HCT116 (cell line): ENCODE measurements around the gene TRAPPC4. TPM values are rescaled to one million over a fixed set of nuclear protein-coding genes. Genes with fewer than 3 reads are reported as not detected.

ENCODE experiments used
- ATAC-seq: fragments of 200-7000 bp; cut with Tn5 transposase; 2 replicates; pipeline ENCODE4 v1.9.1; 2020; ENCODE audit warnings: mild to moderate bottlenecking, moderate library complexity
- BruUV-seq: library from RNA; stranded (reverse); fragments of 400-500 nt; replicated peaks from 2 replicates; lab custom pipeline; 2021; lab: Mats Ljungman, UMichigan
- CTCF ChIA-PET: fragments of 300-600 bp; sonication (Branson Sonifier 250); formaldehyde crosslinking; loops from one replicate; lab custom pipeline; 2021; ENCODE audit warnings: antibody characterized with exemption; lab: Charles Lee
- POLR2A ChIA-PET: fragments of 300-600, 350-600 bp; sonication (Branson Sonifier 250); formaldehyde crosslinking; loops from one replicate; lab custom pipeline; 2021; ENCODE audit warnings: antibody characterized with exemption; lab: Charles Lee
- RAD21 ChIA-PET, 2 experiments: fragments of 300-600 bp; sonication (Branson Sonifier 250); formaldehyde crosslinking; loops; one replicate each; lab custom pipeline; 2023; ENCODE audit warnings: low total read pairs in 2 of 2; ENCODE audit not compliant: uncharacterized antibody in 2 of 2, unreplicated experiment in 2 of 2, low non-redundant PET in 1 of 2; lab: Charles Lee
- DNase-seq: peaks from one replicate; pipeline ENCODE4 v3.0.0-alpha.2; 2010; ENCODE audit warnings: low read depth, low spot score
- H2AFZ ChIP-seq: fragments of 200-600 bp; shearing (Covaris generic), sonication (generic); 2 replicates; pipeline ENCODE4 v1.6.1; 2017; ENCODE audit warnings: low read depth, mixed run types, mixed read lengths, antibody characterized with exemption, low read length; ENCODE audit not compliant: poor library complexity, severe bottlenecking
- H3K27ac ChIP-seq: 2 replicates; pipeline ENCODE4 v1.5.1; 2012; ENCODE audit warnings: low read depth, low read length
- H3K27me3 ChIP-seq: fragments of 200-600 bp; sonication (generic); 2 replicates; pipeline ENCODE4 v1.6.1; 2016; ENCODE audit warnings: mixed run types, low read length, mixed read lengths; ENCODE audit not compliant: insufficient read depth
- H3K36me3 ChIP-seq, 2 experiments: fragments of 200-500 bp in 1 of 2; fragments of 200-600 bp in 1 of 2; sonication (Bioruptor generic) in 1 of 2; sonication (generic) in 1 of 2; 2 replicates each; pipeline versions ENCODE4 v1.5.1 to v1.6.1; 2014 to 2016; ENCODE audit warnings: low read length in 2 of 2, inconsistent platforms in 1 of 2, mixed read lengths in 1 of 2, mixed run types in 1 of 2; ENCODE audit not compliant: insufficient read depth in 2 of 2, control insufficient read depth in 1 of 2
- H3K4me1 ChIP-seq, 2 experiments: fragments of 200-600 bp in 1 of 2; sonication (generic) in 1 of 2; 2 replicates each; pipeline versions ENCODE4 v1.5.1 to v1.6.1; 2012 to 2017; ENCODE audit warnings: low read length in 2 of 2, inconsistent platforms in 1 of 2, mild to moderate bottlenecking in 1 of 2, mixed read lengths in 1 of 2, mixed run types in 1 of 2, moderate library complexity in 1 of 2; ENCODE audit not compliant: insufficient read depth in 2 of 2, control insufficient read depth in 1 of 2
- H3K4me2 ChIP-seq: fragments of 200-600 bp; sonication (generic); 2 replicates; pipeline ENCODE4 v1.6.1; 2017; ENCODE audit warnings: mixed run types, low read length, mixed read lengths
- H3K4me3 ChIP-seq, 2 experiments: fragments of 200-600 bp in 1 of 2; sonication (generic) in 1 of 2; replicated peaks in 1 of 2; 2 replicates each; pipeline ENCODE4 v1.5.1; 2011 to 2016; ENCODE audit warnings: low read length in 2 of 2, control low read depth in 1 of 2, low read depth in 1 of 2, mild to moderate bottlenecking in 1 of 2, mixed read lengths in 1 of 2, mixed run types in 1 of 2
- H3K79me2 ChIP-seq: fragments of 200-600 bp; sonication (generic); 2 replicates; pipeline ENCODE4 v1.6.1; 2017; ENCODE audit warnings: mild to moderate bottlenecking, mixed run types, low read length, moderate library complexity, mixed read lengths; ENCODE audit not compliant: insufficient read depth
- H3K9ac ChIP-seq: fragments of 200-600 bp; sonication (generic); 2 replicates; pipeline ENCODE4 v1.6.1; 2016; ENCODE audit warnings: low read length, mixed read lengths
- H3K9me2 ChIP-seq: fragments of 200-600 bp; sonication (generic), shearing (Covaris generic); 2 replicates; pipeline ENCODE4 v1.6.1; 2017; ENCODE audit warnings: mixed run types, mild to moderate bottlenecking, moderate library complexity; ENCODE audit not compliant: insufficient read depth
- H3K9me3 ChIP-seq, 2 experiments: fragments of 200-500 bp in 1 of 2; fragments of 200-600 bp in 1 of 2; sonication (Bioruptor generic) in 1 of 2; sonication (generic) in 1 of 2; 2 replicates each; pipeline ENCODE4 v1.6.1; 2014 to 2017; ENCODE audit warnings: low read length in 2 of 2, mixed read lengths in 2 of 2, inconsistent platforms in 1 of 2, low read depth in 1 of 2, mild to moderate bottlenecking in 1 of 2, mixed run types in 1 of 2, moderate library complexity in 1 of 2; ENCODE audit not compliant: control insufficient read depth in 1 of 2, insufficient read depth in 1 of 2
- H4K20me1 ChIP-seq: fragments of 200-600 bp; sonication (generic), shearing (Covaris generic); 2 replicates; pipeline ENCODE4 v1.6.1; 2017; ENCODE audit warnings: mixed run types, mild to moderate bottlenecking, moderate library complexity; ENCODE audit not compliant: insufficient read depth
- ATF3 ChIP-seq: IDR thresholded peaks from 2 replicates; pipeline ENCODE4 v1.6.1; 2012
- CBX3 ChIP-seq: IDR thresholded peaks from 2 replicates; pipeline ENCODE4 v1.6.1; 2012; ENCODE audit warnings: low read depth
- CEBPB ChIP-seq: IDR thresholded peaks from 2 replicates; pipeline ENCODE4 v1.6.1; 2012; ENCODE audit warnings: low read depth
- EZH2 ChIP-seq: fragments of 200-600 bp; sonication (generic); IDR thresholded peaks from 2 replicates; pipeline ENCODE4 v1.6.1; 2017; ENCODE audit warnings: antibody characterized with exemption, mixed run types
- EZH2phosphoT487 ChIP-seq: fragments of 200-600 bp; IDR thresholded peaks from 2 replicates; pipeline ENCODE4 v1.6.1; 2018; ENCODE audit warnings: antibody characterized with exemption, borderline replicate concordance
- JUND ChIP-seq: IDR thresholded peaks from 2 replicates; pipeline ENCODE4 v1.6.1; 2012
- POLR2A ChIP-seq: IDR thresholded peaks from 2 replicates; pipeline ENCODE4 v1.7.0; 2011; ENCODE audit warnings: borderline replicate concordance; ENCODE audit not compliant: insufficient read depth, insufficient read length; ENCODE audit errors: extremely low read depth
- POLR2AphosphoS5 ChIP-seq: IDR thresholded peaks from 2 replicates; pipeline ENCODE4 v1.6.1; 2011; ENCODE audit warnings: mild to moderate bottlenecking, low read depth, low read length, moderate library complexity
- RAD21 ChIP-seq: IDR thresholded peaks from 2 replicates; pipeline ENCODE4 v1.6.1; 2012; ENCODE audit warnings: low read depth, mild to moderate bottlenecking
- SIN3A ChIP-seq: IDR thresholded peaks from 2 replicates; pipeline ENCODE4 v1.6.1; 2012; ENCODE audit warnings: low read depth
- SRF ChIP-seq: IDR thresholded peaks from 2 replicates; pipeline ENCODE4 v1.6.1; 2012; ENCODE audit warnings: low read depth
- TCF7L2 ChIP-seq: IDR thresholded peaks from 2 replicates; pipeline ENCODE4 v1.7.0; 2011; ENCODE audit warnings: borderline replicate concordance, inconsistent platforms; ENCODE audit not compliant: insufficient read depth, insufficient read length; ENCODE audit errors: extremely low read depth
- YY1 ChIP-seq: IDR thresholded peaks from 2 replicates; pipeline ENCODE4 v1.6.1; 2011; ENCODE audit warnings: low read length, low read depth, moderate library complexity, mild to moderate bottlenecking; ENCODE audit not compliant: insufficient replicate concordance; ENCODE audit errors: extremely low read depth
- ZFX ChIP-seq: fragments of 450-650 bp; IDR thresholded peaks from 2 replicates; pipeline ENCODE4 v1.6.1; 2017
- ZNF274 ChIP-seq: fragments of 200-500 bp; sonication (Bioruptor generic); IDR thresholded peaks from 2 replicates; pipeline ENCODE4 v1.6.1; 2014; ENCODE audit warnings: mild to moderate bottlenecking, low read depth, low read length, inconsistent platforms
- intact Hi-C: fragments of 100-400 bp; cut with micrococcal nuclease; formaldehyde crosslinking; loops from 2 replicates; pipeline ENCODE4 v1.10.0; 2022
- total RNA-seq: library from RNA; stranded (reverse); gene quantifications from one replicate; pipeline ENCODE4 v1.2.1, GENCODE V29; 2021; ENCODE audit not compliant: unreplicated experiment
- TF ChIP-seq, protein P1 (sequence below), 3 experiments: fragments of 200-600 bp in 1 of 3; sonication (generic) in 1 of 3; IDR thresholded peaks in 2 of 3; conservative IDR thresholded peaks in 1 of 3; 2 replicates each; pipeline ENCODE4 v1.5.1; 2012 to 2017; ENCODE audit warnings: low read depth in 2 of 3, low read length in 2 of 3, antibody characterized with exemption in 1 of 3, borderline replicate concordance in 1 of 3, control low read depth in 1 of 3, mild to moderate bottlenecking in 1 of 3, mixed read lengths in 1 of 3, mixed run types in 1 of 3, moderate library complexity in 1 of 3; ENCODE audit not compliant: insufficient read depth in 1 of 3
- TF ChIP-seq, protein P2 (sequence below): IDR thresholded peaks from 2 replicates; pipeline ENCODE4 v1.6.1; 2011; ENCODE audit warnings: mild to moderate bottlenecking, low read length, moderate library complexity; ENCODE audit not compliant: insufficient replicate concordance; ENCODE audit errors: extremely low read depth
- TF ChIP-seq, protein P3 (sequence below): IDR thresholded peaks from 2 replicates; pipeline ENCODE4 v1.6.1; 2012; ENCODE audit warnings: low read depth

TRAPPC4 gene
- total RNA-seq, 1 experiment from 2014 or later = 61.6 TPM

- Histone ChIP-seq H3K9me3 (no peaks in the 10 kb centered on the region), H3K27me3 (no peaks in the 10 kb centered on the region), H3K4me2 (no peak overlapping the region), H3K4me3 (no peak overlapping the region), H3K4me1 (peaks cover 5 to 26% of the 10 kb centered on the region in 2 experiments), H3K9ac (no peak overlapping the region), H3K27ac (no peak overlapping the region), H3K9me2 (no peaks in the 10 kb centered on the region), H3K36me3 (peaks cover 21 to 38% of the 10 kb centered on the region in 2 experiments; a peak in 3 of 4 replicates), H4K20me1 (no peaks in the 10 kb centered on the region), H3K79me2 (peaks cover 38% of the 10 kb centered on the region), H2AFZ (no peak overlapping the region)
- CTCF ChIA-PET = no interaction called here
- TF ChIP-seq TCF7L2 (no peak), YY1 (no peak), CEBPB (no peak), EZH2 (no peak), EZH2phosphoT487 (no peak), SRF (no peak), RAD21 (no peak), ZNF274 (no peak), SIN3A (no peak), ZFX (no peak), JUND (no peak), CBX3 (no peak), POLR2A (no peak), ATF3 (no peak), POLR2AphosphoS5 (no peak)
- TF ChIP-seq, protein P1, sequence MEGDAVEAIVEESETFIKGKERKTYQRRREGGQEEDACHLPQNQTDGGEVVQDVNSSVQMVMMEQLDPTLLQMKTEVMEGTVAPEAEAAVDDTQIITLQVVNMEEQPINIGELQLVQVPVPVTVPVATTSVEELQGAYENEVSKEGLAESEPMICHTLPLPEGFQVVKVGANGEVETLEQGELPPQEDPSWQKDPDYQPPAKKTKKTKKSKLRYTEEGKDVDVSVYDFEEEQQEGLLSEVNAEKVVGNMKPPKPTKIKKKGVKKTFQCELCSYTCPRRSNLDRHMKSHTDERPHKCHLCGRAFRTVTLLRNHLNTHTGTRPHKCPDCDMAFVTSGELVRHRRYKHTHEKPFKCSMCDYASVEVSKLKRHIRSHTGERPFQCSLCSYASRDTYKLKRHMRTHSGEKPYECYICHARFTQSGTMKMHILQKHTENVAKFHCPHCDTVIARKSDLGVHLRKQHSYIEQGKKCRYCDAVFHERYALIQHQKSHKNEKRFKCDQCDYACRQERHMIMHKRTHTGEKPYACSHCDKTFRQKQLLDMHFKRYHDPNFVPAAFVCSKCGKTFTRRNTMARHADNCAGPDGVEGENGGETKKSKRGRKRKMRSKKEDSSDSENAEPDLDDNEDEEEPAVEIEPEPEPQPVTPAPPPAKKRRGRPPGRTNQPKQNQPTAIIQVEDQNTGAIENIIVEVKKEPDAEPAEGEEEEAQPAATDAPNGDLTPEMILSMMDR (IDR thresholded peaks at IDR 0.05 in 2 of 3, conservative IDR thresholded peaks at IDR 0.05 in 1 of 3; ENCODE audit: borderline replicate concordance in 1 of 3, insufficient read depth in 1 of 3, low read depth in 2 of 3, low read length in 2 of 3) = no peak
- TF ChIP-seq, protein P2, sequence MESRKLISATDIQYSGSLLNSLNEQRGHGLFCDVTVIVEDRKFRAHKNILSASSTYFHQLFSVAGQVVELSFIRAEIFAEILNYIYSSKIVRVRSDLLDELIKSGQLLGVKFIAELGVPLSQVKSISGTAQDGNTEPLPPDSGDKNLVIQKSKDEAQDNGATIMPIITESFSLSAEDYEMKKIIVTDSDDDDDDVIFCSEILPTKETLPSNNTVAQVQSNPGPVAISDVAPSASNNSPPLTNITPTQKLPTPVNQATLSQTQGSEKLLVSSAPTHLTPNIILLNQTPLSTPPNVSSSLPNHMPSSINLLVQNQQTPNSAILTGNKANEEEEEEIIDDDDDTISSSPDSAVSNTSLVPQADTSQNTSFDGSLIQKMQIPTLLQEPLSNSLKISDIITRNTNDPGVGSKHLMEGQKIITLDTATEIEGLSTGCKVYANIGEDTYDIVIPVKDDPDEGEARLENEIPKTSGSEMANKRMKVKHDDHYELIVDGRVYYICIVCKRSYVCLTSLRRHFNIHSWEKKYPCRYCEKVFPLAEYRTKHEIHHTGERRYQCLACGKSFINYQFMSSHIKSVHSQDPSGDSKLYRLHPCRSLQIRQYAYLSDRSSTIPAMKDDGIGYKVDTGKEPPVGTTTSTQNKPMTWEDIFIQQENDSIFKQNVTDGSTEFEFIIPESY = no peak
- TF ChIP-seq, protein P3, sequence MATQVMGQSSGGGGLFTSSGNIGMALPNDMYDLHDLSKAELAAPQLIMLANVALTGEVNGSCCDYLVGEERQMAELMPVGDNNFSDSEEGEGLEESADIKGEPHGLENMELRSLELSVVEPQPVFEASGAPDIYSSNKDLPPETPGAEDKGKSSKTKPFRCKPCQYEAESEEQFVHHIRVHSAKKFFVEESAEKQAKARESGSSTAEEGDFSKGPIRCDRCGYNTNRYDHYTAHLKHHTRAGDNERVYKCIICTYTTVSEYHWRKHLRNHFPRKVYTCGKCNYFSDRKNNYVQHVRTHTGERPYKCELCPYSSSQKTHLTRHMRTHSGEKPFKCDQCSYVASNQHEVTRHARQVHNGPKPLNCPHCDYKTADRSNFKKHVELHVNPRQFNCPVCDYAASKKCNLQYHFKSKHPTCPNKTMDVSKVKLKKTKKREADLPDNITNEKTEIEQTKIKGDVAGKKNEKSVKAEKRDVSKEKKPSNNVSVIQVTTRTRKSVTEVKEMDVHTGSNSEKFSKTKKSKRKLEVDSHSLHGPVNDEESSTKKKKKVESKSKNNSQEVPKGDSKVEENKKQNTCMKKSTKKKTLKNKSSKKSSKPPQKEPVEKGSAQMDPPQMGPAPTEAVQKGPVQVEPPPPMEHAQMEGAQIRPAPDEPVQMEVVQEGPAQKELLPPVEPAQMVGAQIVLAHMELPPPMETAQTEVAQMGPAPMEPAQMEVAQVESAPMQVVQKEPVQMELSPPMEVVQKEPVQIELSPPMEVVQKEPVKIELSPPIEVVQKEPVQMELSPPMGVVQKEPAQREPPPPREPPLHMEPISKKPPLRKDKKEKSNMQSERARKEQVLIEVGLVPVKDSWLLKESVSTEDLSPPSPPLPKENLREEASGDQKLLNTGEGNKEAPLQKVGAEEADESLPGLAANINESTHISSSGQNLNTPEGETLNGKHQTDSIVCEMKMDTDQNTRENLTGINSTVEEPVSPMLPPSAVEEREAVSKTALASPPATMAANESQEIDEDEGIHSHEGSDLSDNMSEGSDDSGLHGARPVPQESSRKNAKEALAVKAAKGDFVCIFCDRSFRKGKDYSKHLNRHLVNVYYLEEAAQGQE = no peak
- DNase-seq (no peak), ATAC-seq (no peak)
- RAD21 ChIA-PET = no interaction called here
- intact Hi-C loops = no loop called here
- POLR2A ChIA-PET = interaction anchor here (1.0 kb wide), 1 partner anchor 30 kb away, joined by 3 read pairs; no protein-coding TSS in a partner anchor
- no TSS peak for BruUV-seq
Measured at GRCh38 chr11:119025541-119025940, 7.0 kb downstream of the TRAPPC4 start.
